Measurements from ENCODE around the gene JADE1. TPM values are rescaled to one million over a fixed set of nuclear protein-coding genes. Genes with fewer than 3 reads are reported as not detected.

The JADE1 gene
- total and polyA plus RNA-seq, 2 of the 4 experiments (the other 2 are of a cell fraction): 13.8 to 32.6 TPM

DNA sequence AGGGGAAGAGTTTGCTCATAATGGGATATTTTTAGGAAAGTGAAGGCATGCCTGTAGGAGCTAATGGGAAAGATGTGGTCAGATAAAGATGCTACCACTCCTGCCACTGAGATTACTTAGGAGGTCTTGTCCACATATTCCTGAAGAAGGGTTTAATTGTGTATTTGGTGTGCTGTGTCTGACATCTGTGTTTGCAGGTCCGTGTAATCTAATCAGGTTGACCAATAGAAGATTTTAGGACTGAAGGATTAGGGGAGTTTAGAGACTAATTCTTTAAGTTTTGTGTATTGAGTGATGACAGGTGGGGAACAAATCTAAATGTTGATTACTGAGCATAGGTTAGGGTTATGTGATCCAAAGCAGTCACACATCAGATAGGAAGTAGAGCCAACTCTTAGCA is 57.2 kb downstream of the JADE1 start:
- no TSS peak for BruUV-seq (replicated peaks)
- Histone ChIP-seq H3K27ac (ENCODE audit: insufficient read depth, low read length) (no peak overlapping the region), H3K4me1 (ENCODE audit: control insufficient read depth, insufficient read depth, low read length) (peaks cover 21% of the 10 kb centered on the region), H2AK5ac (ENCODE audit: low read depth, low read length) (no peak overlapping the region), H2AK9ac (replicated peaks; ENCODE audit: low read depth, low read length, poor library complexity) (no peak overlapping the region), H3K14ac (replicated peaks; ENCODE audit: low read depth, low read length) (no peak overlapping the region), H2AFZ (replicated peaks; ENCODE audit: low read length, poor library complexity) (no peak overlapping the region), H4K8ac (ENCODE audit: low read depth in 2 of 2, low read length in 2 of 2) (no peak overlapping the region), H3K9me1 (ENCODE audit: insufficient read depth, low read length) (peaks cover 22% of the 10 kb centered on the region), H3K9me3 (ENCODE audit: control insufficient read depth, insufficient read depth, low read length) (no peaks in the 10 kb centered on the region), H3K79me1 (ENCODE audit: low read depth in 1 of 2, low read length in 2 of 2) (peaks cover 36 to 70% of the 10 kb centered on the region in 2 experiments), H3K18ac (ENCODE audit: low read depth, low read length) (no peak overlapping the region), H3K9ac (ENCODE audit: low read depth, low read length) (no peak overlapping the region), H3K23ac (ENCODE audit: low read depth, low read length) (no peak overlapping the region), H3K4me2 (ENCODE audit: low read depth, low read length) (no peak overlapping the region), H3K27me3 (ENCODE audit: control insufficient read depth, insufficient read depth, low read length) (no peaks in the 10 kb centered on the region), H2BK120ac (ENCODE audit: low read depth, low read length) (no peak overlapping the region), H3K56ac (ENCODE audit: extremely low read depth, insufficient read depth, low read length) (no peak overlapping the region), H4K5ac (ENCODE audit: low read depth, low read length) (no peak overlapping the region), H3K36me3 (ENCODE audit: control insufficient read depth, insufficient read depth, low read length) (peaks cover 40% of the 10 kb centered on the region), H3K4ac (ENCODE audit: low read depth, low read length) (no peak overlapping the region), H4K91ac (ENCODE audit: insufficient read depth, low read depth, low read length) (no peak overlapping the region), H4K20me1 (ENCODE audit: insufficient read depth, low read length) (no peaks in the 10 kb centered on the region), H2BK15ac (ENCODE audit: low read depth, low read length) (no peak overlapping the region), H3K4me3 (ENCODE audit: insufficient read depth, low read depth, low read length) (no peak overlapping the region), H2BK20ac (ENCODE audit: low read depth, low read length) (no peak overlapping the region), H2BK5ac (ENCODE audit: low read depth, low read length, poor library complexity, severe bottlenecking) (no peak overlapping the region)
- dilution Hi-C loops (cut with HindIII; ENCODE audit: low sequenced_read_pairs, unreplicated experiment) (no loop called here), intact Hi-C loops (cut with micrococcal nuclease) (no loop called here), in situ Hi-C loops (cut with MboI; ENCODE audit: low sequenced_read_pairs) (loop anchor here (10.0 kb wide), 3 partner anchors 292 to 672 kb away; partner anchors contain the start of gene PGRMC2)
- TF ChIP-seq, protein P1, sequence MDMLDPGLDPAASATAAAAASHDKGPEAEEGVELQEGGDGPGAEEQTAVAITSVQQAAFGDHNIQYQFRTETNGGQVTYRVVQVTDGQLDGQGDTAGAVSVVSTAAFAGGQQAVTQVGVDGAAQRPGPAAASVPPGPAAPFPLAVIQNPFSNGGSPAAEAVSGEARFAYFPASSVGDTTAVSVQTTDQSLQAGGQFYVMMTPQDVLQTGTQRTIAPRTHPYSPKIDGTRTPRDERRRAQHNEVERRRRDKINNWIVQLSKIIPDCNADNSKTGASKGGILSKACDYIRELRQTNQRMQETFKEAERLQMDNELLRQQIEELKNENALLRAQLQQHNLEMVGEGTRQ (IDR thresholded peaks at IDR 0.05; ENCODE audit: low read depth, low read length): no peak
- TF ChIP-seq MAZ (IDR thresholded peaks at IDR 0.05; ENCODE audit: borderline replicate concordance, low read depth, low read length) (no peak), POLR2A (IDR thresholded peaks at IDR 0.05; ENCODE audit: low read depth, low read length) (no peak), MXI1 (IDR thresholded peaks at IDR 0.05; ENCODE audit: borderline replicate concordance, low read depth, low read length) (no peak), BHLHE40 (IDR thresholded peaks at IDR 0.05; ENCODE audit: low read depth, low read length) (no peak), RFX5 (IDR thresholded peaks at IDR 0.05; ENCODE audit: low read depth, low read length) (no peak)
- POLR2A ChIA-PET (ENCODE audit: unreplicated experiment): no interaction called here
- CTCF ChIA-PET: no interaction called here
- WGBS, 2 experiments (ENCODE audit: extremely low coverage in 2 of 2, insufficient read length in 1 of 2): 100% methylated on average over 1 of the region's 1 CpG; no CpG with 5 or more reads in 1 of the 2 experiments
- DNase-seq (no peak), ATAC-seq (ENCODE audit: low read depth) (no peak)
